Measurements from ENCODE around the gene ARPC5. TPM values are rescaled to one million over a fixed set of nuclear protein-coding genes. Genes with fewer than 3 reads are reported as not detected.
A peak's percentile ranks its signal among the peaks of the same experiment; 100 is the strongest.
"Not testable (repeated sequence)": the region's sequence is repeated elsewhere in the genome, so short reads cannot be mapped to it uniquely, and the experiment has no call there.

The ARPC5 gene
- total RNA-seq, 3 donors from 2014 or later = 101 to 158 (median 123) TPM

DNA sequence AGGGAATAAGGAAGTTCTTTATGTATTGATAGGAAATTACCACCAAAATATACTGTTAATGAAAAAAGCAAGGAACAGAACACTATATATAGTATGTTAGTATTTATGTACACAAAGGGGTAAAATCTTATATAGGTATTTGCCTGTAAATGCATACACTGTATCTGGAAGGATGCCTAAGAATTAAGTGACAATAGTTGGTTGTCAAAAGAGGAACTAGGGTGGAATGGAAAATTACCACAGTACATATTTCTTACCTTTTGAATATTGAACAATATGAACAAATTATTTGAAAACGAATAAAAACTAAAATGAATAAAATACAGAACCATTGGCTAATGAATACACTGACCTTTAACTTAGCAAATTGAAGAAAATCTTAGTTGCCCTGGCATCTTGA, 13.6 kb downstream of the ARPC5 start:
- TF ChIP-seq CTCF (IDR thresholded peaks at IDR 0.05) = no peak
- intact Hi-C loops (cut with DNase I, micrococcal nuclease) = no loop called here
- DNase-seq = no peak
- H3K36me3 ChIP-seq (ENCODE audit: low read depth) = no peaks in the 10 kb centered on the region
- H3K4me1 ChIP-seq (ENCODE audit: low read depth) = no peaks in the 10 kb centered on the region
- no peak overlapping the region for H3K4me3 ChIP-seq
- ATAC-seq = no peak
- no peaks in the 10 kb centered on the region for H3K9me3 ChIP-seq

DNA sequence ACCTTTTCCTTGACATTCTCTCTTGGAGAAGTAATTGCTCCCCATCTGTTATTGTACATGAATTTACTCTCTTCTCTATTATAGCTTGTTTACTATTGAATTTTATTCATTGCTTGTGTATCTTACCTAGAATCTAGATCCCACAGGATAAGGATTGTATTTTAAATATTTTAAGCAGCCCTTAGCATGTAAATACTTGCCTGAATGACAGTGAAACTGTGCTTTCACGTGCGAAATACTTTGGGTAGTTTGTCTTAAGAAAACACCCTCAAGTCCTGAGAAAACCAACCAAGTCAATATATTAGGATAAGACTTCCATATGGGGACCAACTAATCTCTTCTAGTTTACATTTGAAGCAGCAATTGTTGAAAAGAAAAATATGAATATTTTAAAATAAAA, 15.3 kb downstream of the ARPC5 start:
- H3K9me3 ChIP-seq = no peaks in the 10 kb centered on the region
- DNase-seq = no peak
- intact Hi-C loops (cut with DNase I, micrococcal nuclease) = no loop called here
- no peaks in the 10 kb centered on the region for H3K36me3 ChIP-seq (ENCODE audit: low read depth)
- no peaks in the 10 kb centered on the region for H3K4me1 ChIP-seq (ENCODE audit: low read depth)
- no peak overlapping the region for H3K4me3 ChIP-seq
- TF ChIP-seq CTCF (IDR thresholded peaks at IDR 0.05) = no peak
- no peak for ATAC-seq

- H3K4me3 ChIP-seq = no peak overlapping the region
- no peaks in the 10 kb centered on the region for H3K4me1 ChIP-seq (ENCODE audit: low read depth)
- no peaks in the 10 kb centered on the region for H3K9me3 ChIP-seq
- intact Hi-C loops (cut with DNase I, micrococcal nuclease) = no loop called here
- no peak for DNase-seq
- no peak for TF ChIP-seq CTCF (IDR thresholded peaks at IDR 0.05)
- no peaks in the 10 kb centered on the region for H3K36me3 ChIP-seq (ENCODE audit: low read depth)
- peak; percentile 37 for ATAC-seq
Observed at GRCh38 chr1:183619781-183620180, 15.8 kb downstream of the ARPC5 start.

GRCh38 chr1:183618202-183618601, 17.4 kb downstream of the ARPC5 start:
- H3K9me3 ChIP-seq; H3K4me3 ChIP-seq; DNase-seq; H3K36me3 ChIP-seq (ENCODE audit: low read depth); H3K4me1 ChIP-seq (ENCODE audit: low read depth); intact Hi-C loops (cut with DNase I, micrococcal nuclease); ATAC-seq: not testable (repeated sequence)

GRCh38 chr1:183612975-183613374, 22.6 kb downstream of the ARPC5 start:
- H3K4me1 ChIP-seq (ENCODE audit: low read depth); H3K36me3 ChIP-seq (ENCODE audit: low read depth); intact Hi-C loops (cut with DNase I, micrococcal nuclease); DNase-seq; ATAC-seq; H3K9me3 ChIP-seq; H3K4me3 ChIP-seq: not testable (repeated sequence)

DNA sequence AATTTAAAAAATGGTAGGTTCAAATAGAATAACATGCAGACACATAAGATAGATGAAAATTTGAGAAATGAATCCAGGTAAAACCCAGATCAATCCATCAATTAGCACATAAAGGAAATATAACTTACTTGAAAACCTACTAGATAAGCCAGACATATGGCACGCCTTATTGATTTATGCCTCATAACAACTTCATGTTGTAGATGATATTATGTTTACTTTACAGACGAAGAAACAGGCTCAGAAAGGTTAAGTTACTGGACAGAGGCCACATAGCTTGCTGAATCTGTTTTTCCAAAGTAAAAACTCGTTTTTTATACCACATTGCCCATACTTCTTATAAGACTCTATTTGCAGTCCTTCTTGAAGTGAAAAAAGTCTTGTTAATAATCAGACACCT, 23.2 kb downstream of the ARPC5 start:
- ATAC-seq = peak; percentile 56
- no peaks in the 10 kb centered on the region for H3K36me3 ChIP-seq (ENCODE audit: low read depth)
- DNase-seq = no peak
- no peak overlapping the region for H3K4me3 ChIP-seq
- H3K4me1 ChIP-seq (ENCODE audit: low read depth) = no peaks in the 10 kb centered on the region
- intact Hi-C loops (cut with DNase I, micrococcal nuclease) = no loop called here
- no peaks in the 10 kb centered on the region for H3K9me3 ChIP-seq
- TF ChIP-seq CTCF (IDR thresholded peaks at IDR 0.05) = no peak

DNA sequence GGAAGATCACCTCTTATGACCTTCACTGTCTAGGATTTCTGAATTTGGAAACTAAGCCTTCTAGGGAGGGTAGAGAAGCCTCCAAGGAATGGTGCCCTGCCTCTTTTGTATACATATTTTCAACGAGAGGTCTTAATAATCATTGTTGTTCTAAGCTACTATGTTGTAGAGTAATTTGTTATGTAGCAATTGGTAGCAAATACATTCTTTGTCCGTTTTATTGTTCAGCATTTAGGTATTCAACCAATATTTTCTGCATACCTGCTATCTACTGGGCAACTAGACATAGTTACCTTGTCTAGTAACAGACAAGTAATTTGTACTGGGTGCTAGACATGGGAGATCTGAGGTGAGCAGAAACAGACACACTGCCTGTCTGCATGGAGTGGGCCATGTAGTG, 24.6 kb downstream of the ARPC5 start:
- no peak for TF ChIP-seq CTCF (IDR thresholded peaks at IDR 0.05)

More for the DNA sequence above, 24.6 kb downstream of the ARPC5 start:
- Histone ChIP-seq H3K4me3 (no peak overlapping the region), H3K36me3 (ENCODE audit: low read depth) (no peaks in the 10 kb centered on the region), H3K9me3 (no peaks in the 10 kb centered on the region), H3K4me1 (ENCODE audit: low read depth) (no peaks in the 10 kb centered on the region)
- no peak for ATAC-seq
- no peak for DNase-seq
- intact Hi-C loops (cut with DNase I, micrococcal nuclease) = no loop called here
